ENCODE measurements around the gene MEF2C. TPM values are rescaled to one million over a fixed set of nuclear protein-coding genes. Genes with fewer than 3 reads are reported as not detected.

MEF2C gene
- total and polyA plus RNA-seq, 5 experiments from 2014 or later, result 0.14 to 10.8 (median 0.48) TPM

DNA sequence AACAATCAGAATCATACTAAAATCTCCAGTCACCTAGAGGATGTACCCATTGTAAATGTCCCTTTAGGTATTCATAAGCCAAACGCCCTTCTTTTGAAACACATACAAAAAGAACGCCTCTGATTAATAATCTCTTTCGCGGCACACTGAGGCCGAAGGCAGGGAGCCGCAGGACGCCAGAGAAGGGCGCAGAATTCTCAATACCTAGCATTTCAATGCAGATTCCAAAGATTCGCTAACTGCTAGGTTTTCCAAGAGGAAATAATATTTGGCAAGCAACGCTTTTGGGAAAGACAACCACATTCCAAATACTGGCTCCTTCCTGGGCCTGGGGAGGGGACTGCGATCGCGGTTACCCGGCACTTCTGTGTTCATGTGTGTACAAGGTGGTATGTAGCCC, 203.3 kb downstream of the MEF2C start:
- DNase-seq, result no peak
- Mint-ChIP-seq H3K27ac (peak overlapping the region in 1 of 10 donors; percentile 56), H3K9me3 (peaks cover 0 to 22% (median 5%) of the 10 kb centered on the region in 9 donors), H3K36me3 (peaks cover 3 to 16% (median 4%) of the 10 kb centered on the region in 3 donors), H3K4me3 (peak overlapping the region in 9 of 10 donors; percentile 8 to 67 (median 52)), H3K4me1 (peaks cover 21 to 35% (median 30%) of the 10 kb centered on the region in 4 donors), H3K27me3 (peaks cover 51 to 97% (median 74%) of the 10 kb centered on the region in 5 donors)
- POLR2A ChIA-PET, result no interaction called here
- ATAC-seq, result no peak

DNA sequence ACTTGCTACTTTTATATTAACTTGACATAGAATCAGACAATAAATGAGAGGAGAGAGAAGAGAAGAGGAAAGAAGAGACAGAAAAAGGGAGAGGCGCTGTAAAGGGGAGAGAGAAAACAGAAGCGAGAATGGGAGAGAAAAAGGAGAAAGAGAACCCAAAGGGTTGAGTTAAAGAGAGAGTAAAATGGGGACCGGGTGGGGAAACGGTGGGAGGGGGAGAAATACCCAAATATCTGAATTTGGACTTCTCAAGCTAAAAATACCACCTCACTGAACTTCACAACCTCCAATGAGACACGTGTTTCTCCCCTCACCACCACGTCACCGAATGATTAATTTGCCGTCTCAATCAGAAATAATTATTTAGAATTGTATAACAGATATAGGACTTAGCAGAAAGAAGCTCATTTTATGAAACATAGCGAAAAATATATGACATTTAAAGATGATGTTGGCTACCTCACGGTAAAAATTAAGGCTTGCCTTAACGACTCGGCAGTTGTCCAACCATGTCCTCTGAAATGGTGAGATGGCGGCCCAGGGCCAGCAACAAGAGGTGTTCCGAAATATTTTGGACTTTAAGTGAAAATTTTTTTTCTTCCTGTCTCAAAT, 204.1 kb downstream of the MEF2C start:
- Mint-ChIP-seq H3K9me3 (peaks cover 0 to 23% (median 7%) of the 10 kb centered on the region in 9 donors), H3K36me3 (peaks cover 4 to 16% (median 4%) of the 10 kb centered on the region in 3 donors), H3K4me3 (peak overlapping the region in 6 of 10 donors; percentile 3 to 54 (median 16)), H3K4me1 (peaks cover 23 to 41% (median 31%) of the 10 kb centered on the region in 4 donors), H3K27ac (peak overlapping the region in 2 of 10 donors; percentile 13 to 18), H3K27me3 (peaks cover 54 to 97% (median 74%) of the 10 kb centered on the region in 5 donors)
- POLR2A ChIA-PET, result no interaction called here
- DNase-seq, result no peak
- no peak for ATAC-seq

DNA sequence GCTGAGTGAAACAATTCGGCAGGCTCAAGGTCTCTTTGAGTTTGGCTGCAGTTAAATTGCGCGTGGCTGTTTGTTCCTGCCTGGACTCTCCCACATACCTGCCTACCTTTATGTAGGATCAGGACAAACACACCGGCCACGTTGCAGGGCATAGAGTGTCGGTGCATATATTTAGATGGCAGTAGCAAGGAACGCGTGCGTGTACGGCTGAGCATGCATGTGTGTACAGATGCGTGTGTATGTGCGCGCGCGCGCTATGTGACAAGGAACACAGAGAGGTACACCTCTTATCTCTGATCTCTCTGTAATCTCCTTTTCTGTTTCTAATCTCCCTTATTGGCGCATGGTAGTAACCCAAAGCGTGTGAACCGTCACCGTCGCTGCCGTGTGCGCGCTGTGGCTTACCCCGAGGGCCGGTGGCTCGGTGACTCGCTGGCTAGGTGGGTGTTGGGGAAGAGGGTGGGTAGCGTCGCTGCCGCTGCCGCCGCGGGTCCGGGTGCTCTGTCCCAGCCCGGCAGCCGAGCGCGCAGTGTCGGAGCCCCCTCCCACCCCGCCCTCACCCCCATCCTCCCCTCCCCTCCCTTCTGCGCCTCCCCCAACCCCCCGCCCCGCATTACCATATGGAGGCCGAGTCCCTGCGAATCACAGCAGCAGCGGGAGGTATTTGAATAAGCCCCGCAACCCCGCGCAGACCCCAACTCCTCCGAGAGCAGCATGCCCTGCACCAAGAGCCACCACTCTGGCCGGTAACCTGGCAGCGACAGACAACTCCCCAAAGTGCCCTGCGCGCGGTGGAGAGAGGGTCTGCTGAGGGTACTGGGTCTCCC, 204.8 kb downstream of the MEF2C start:
- Mint-ChIP-seq H3K27ac (peak overlapping the region in 2 of 10 donors; percentile 37 to 53), H3K4me3 (peak overlapping the region in 5 of 10 donors; percentile 3 to 41 (median 22))

DNA sequence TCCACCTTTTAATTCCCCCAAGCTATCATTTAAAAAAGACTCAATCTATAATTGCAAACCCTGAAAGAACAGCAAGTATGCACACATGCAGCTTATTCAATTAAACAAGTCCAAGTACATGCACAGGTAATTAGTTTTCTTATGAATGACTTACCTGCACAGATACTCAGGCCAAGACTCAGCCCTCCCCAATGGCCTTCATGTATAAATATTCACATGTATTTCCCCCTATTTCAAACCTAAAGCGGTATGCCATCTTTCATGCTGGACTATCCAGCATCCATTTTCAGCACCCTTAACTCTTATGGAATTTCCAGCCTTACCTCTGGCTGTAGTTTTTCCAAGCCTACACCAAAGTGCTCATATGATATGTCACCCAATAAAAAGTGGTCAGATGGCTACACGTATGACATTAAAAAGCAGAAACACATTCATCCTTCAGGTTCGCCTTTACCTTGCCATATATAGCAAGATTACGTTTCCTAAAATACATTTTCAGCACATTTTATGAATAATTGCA, 205.5 kb downstream of the MEF2C start:
- POLR2A ChIA-PET, result no interaction called here
- Mint-ChIP-seq H3K36me3 (peaks cover 4 to 22% (median 13%) of the 10 kb centered on the region in 3 donors), H3K4me1 (peaks cover 18 to 38% (median 31%) of the 10 kb centered on the region in 4 donors), H3K27ac (peak overlapping the region in 1 of 10 donors; percentile 53), H3K4me3 (peak overlapping the region in 1 of 10 donors; percentile 41), H3K9me3 (peaks cover 0 to 29% (median 7%) of the 10 kb centered on the region in 9 donors), H3K27me3 (peaks cover 50 to 97% (median 71%) of the 10 kb centered on the region in 5 donors)
- no peak for DNase-seq
- no peak for ATAC-seq

More for the DNA sequence above, 204.8 kb downstream of the MEF2C start:
- H3K27me3 Mint-ChIP-seq, result peaks cover 54 to 97% (median 74%) of the 10 kb centered on the region in 5 donors
- peaks cover 21 to 38% (median 30%) of the 10 kb centered on the region in 4 donors for H3K4me1 Mint-ChIP-seq
- ATAC-seq (no peak), DNase-seq (no peak)
- H3K9me3 Mint-ChIP-seq, result peaks cover 0 to 30% (median 7%) of the 10 kb centered on the region in 9 donors
- peaks cover 4 to 20% (median 12%) of the 10 kb centered on the region in 3 donors for H3K36me3 Mint-ChIP-seq
- POLR2A ChIA-PET, result no interaction called here

DNA sequence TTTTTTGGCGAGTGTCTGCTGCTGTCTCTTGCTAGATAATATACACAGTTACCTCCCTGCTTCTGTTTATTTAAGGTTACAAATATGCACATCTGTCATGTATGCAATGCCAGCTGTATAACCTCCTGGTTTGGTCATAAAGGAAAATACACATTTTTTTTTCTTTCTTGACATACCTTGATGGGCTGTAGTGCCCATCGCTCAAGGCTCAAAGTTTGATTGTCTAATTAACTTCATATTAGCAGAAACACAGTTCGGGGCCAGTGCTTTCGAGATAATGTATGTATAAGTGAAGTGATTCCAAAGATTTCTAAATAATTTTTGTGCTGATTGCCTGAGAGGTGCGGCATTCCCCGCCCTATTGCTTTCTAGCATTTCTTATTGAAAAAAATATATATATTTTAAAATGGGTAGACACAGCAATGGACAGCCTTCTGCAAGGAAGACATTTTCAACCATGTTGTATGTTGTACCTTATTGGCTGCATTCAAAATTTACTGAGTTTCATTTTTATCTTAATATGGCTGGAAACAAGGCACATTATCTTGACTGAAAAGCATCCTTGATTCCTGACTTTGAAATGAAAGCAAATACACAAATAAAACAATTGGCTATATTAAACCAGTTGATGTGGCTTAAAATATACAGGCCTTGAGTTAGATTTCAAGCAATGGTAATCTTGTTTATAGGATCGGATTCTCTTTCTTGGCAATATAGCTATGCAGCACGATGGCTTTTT, 206.2 kb downstream of the MEF2C start:
- H3K9me3 Mint-ChIP-seq, result peaks cover 0 to 29% (median 9%) of the 10 kb centered on the region in 9 donors
- POLR2A ChIA-PET, result no interaction called here
- DNase-seq, result no peak
- H3K27ac Mint-ChIP-seq, result peak overlapping the region in 1 of 10 donors; percentile 53
- no peak for ATAC-seq
- H3K4me3 Mint-ChIP-seq, result peak overlapping the region in 9 of 10 donors; percentile 5 to 86 (median 58)
- H3K27me3 Mint-ChIP-seq, result peaks cover 53 to 100% (median 74%) of the 10 kb centered on the region in 5 donors
- peaks cover 22 to 44% (median 32%) of the 10 kb centered on the region in 4 donors for H3K4me1 Mint-ChIP-seq
- H3K36me3 Mint-ChIP-seq, result peaks cover 4 to 26% (median 13%) of the 10 kb centered on the region in 3 donors

DNA sequence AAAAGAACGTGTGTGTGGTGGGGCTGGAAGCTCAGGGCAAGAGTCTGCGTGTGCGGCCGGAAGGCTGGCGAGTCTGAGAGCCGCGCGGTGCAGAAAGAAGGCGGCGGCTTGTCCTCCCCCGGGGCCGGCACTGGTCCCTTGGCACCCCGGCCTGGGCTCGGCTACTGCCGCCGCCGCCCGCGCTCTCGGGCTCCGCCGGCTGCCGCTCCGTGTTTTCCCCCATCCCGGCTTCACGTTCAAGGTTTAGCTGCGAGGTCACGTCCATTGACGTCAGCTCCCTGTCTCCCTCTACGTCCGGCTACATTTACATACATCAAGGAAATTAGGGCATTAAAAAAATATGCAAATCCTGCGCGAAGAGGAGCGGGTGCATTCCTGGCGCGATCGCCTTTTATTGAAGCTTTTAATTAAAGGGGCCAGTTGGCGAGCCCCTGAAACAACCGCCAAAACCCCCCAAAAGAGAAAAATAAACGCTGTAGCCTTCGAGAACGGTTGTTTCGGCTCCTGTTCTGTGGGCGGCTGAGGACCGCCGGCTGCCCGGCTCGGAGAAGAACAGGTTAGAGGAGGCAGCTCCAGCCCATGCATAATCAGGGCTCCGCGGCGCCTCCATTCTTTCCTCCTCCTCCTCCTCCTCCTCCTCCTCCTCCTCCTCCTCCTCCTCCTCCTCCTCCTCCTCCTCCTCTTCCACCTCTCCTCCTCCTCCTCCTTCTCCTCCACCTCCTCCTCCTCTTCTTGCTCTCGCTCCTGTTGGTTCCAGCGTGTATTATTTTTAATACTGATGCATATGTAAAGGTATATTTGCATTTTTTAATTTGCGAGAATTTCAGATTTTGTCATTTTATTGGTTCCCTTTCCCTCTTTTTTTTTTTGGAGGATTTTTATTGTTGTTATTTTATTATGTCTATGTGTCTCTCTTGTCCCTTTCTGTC, 207.0 kb downstream of the MEF2C start:
- peaks cover 22 to 45% (median 33%) of the 10 kb centered on the region in 4 donors for H3K4me1 Mint-ChIP-seq
- peak; percentile 12 to 32 for ATAC-seq
- POLR2A ChIA-PET, result no interaction called here
- H3K36me3 Mint-ChIP-seq, result peaks cover 4 to 27% (median 13%) of the 10 kb centered on the region in 3 donors
- no peak for DNase-seq
- H3K27me3 Mint-ChIP-seq, result peaks cover 50 to 98% (median 74%) of the 10 kb centered on the region in 5 donors
- H3K9me3 Mint-ChIP-seq, result peaks cover 0 to 29% (median 9%) of the 10 kb centered on the region in 9 donors
- H3K27ac Mint-ChIP-seq, result peak overlapping the region in 3 of 10 donors; percentile 34 to 85 (median 48)
- peak overlapping the region; percentile 58 to 88 (median 83) for H3K4me3 Mint-ChIP-seq

DNA sequence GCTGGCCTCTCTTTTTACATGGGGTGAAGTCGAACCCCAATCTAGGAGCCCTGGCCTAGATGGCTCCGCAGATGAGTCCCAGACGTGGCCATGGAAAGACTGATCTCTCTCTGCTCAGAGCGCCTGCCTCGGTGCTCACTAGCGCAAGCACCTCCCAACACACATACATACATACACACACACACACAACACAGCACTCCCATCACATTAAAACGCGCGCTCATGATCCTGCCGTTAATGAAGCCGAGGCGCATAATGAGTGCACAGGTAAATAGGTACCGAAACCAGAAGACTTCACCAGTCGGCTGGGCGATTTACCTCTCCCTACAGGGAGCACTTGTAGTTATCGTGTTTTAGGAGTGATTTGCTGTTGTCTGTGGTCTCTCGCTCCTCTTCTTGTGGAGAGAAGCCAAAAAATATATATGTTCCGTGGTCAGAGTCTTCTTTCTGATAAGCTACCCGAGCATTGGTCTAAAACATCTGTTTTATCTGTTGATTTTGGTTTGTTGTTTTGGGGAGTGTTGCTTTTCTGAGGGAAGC, 207.7 kb downstream of the MEF2C start:
- H3K9me3 Mint-ChIP-seq, result peaks cover 0 to 29% (median 9%) of the 10 kb centered on the region in 9 donors
- DNase-seq (no peak), ATAC-seq (peak; percentile 22 to 25)
- H3K27me3 Mint-ChIP-seq, result peaks cover 54 to 94% (median 74%) of the 10 kb centered on the region in 5 donors
- peak overlapping the region in 4 of 10 donors; percentile 34 to 85 (median 52) for H3K27ac Mint-ChIP-seq
- H3K36me3 Mint-ChIP-seq, result peaks cover 4 to 27% (median 13%) of the 10 kb centered on the region in 3 donors
- peaks cover 22 to 45% (median 31%) of the 10 kb centered on the region in 4 donors for H3K4me1 Mint-ChIP-seq
- peak overlapping the region; percentile 58 to 88 (median 83) for H3K4me3 Mint-ChIP-seq
- POLR2A ChIA-PET, result no interaction called here

DNA sequence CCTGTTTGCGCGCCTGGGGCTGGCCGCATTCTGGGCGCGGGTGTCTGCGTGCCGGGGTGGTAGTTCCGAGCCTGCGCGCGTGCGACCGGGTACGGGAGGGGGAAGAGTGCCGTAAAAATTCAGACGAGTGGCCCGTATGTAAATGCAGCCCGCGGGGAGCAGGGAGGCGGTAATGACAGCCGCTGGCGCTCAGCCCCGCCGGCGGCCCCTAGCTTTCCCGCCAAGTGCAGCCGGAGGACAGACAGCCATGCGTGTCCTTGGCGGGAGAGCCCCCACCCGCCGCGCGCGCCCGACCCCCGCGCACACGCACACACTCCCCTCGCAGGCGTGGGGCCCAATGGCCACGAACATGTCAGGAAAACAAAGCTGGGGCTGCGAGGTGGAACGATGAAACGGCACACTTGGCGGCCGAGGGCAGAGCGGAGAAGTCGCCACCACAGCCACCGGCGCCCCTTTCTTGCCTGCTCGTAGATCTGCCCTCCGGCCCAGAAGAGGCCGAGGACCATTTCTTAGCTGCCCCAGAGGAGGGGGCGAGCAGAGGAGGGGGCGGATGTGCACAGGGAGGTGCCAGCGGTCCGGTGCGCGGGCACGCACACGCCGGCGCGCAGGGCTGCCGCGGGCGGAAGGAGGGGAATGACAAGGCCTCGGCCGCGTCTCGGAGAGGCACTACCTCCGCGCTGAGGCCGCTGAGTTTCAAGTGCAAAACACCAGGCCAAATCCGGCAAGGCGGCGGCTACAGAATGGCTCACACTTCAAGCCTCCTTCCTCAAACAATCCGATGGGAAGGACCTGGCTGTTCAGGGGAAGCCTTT, 208.4 kb downstream of the MEF2C start:
- peak overlapping the region in 2 of 10 donors; percentile 59 to 84 for H3K27ac Mint-ChIP-seq
- peaks cover 4 to 26% (median 13%) of the 10 kb centered on the region in 3 donors for H3K36me3 Mint-ChIP-seq
- DNase-seq (peak in 2 of 10 donors; percentile 28 to 38), ATAC-seq (peak; percentile 46 to 67)
- peaks cover 59 to 94% (median 75%) of the 10 kb centered on the region in 5 donors for H3K27me3 Mint-ChIP-seq
- POLR2A ChIA-PET, result interaction anchor here (0.7 kb wide), 1 partner anchor 11 kb away, joined by 3 read pairs; no protein-coding TSS in a partner anchor
- H3K4me3 Mint-ChIP-seq, result peak overlapping the region; percentile 58 to 88 (median 83)
- H3K4me1 Mint-ChIP-seq, result peaks cover 21 to 45% (median 28%) of the 10 kb centered on the region in 4 donors
- peaks cover 0 to 28% (median 9%) of the 10 kb centered on the region in 9 donors for H3K9me3 Mint-ChIP-seq

DNA sequence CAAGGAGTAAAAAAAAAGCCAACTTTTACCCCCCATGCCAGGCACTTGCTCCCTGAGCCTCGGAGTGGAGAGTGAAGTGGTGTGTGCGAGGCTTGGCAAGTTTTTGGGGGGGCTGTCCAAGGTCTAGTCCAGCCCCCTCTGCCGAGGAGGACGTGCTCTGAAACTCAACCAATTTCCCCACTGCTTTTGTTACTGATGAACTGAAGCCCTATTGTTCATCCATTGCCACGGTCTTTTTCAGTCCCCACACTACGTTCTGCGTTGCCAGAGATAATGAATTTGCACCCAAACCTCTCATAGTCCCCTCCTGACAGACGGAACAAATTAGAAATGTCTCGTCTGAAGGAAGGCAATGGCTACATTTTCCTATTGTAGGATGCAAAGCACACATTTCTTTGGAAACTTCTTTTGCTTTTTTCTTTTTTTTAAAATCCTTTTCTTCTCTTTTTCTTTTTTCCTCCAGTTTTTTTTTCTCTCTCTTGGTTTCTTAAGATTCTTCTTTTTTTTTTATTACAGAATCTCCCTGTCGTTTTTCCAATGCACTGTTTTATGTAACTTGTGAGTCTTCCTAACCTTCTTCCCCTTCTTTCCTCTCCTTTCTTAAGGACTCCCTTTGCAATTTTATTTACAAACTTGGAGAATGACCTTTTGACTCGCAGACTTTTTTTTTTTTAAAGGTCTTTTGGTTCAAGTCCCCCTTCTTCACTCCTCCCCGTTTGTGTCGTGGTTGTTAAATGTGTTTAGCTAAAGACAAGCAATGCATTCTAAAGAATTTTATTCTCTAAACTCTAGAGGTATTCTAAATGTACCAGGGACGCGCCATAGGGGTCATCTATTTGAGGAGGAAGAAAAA, 209.5 kb downstream of the MEF2C start:
- Mint-ChIP-seq H3K27ac (peak overlapping the region in 3 of 10 donors; percentile 25 to 84 (median 30)), H3K4me1 (peaks cover 17 to 40% (median 27%) of the 10 kb centered on the region in 4 donors), H3K4me3 (peak overlapping the region; percentile 44 to 86 (median 60)), H3K27me3 (peaks cover 62 to 94% (median 73%) of the 10 kb centered on the region in 5 donors), H3K9me3 (peaks cover 0 to 24% (median 9%) of the 10 kb centered on the region in 9 donors), H3K36me3 (peaks cover 1 to 17% (median 13%) of the 10 kb centered on the region in 3 donors)
- DNase-seq (no peak), ATAC-seq (no peak)
- POLR2A ChIA-PET, result no interaction called here
